Activated T-cell treated with anti-CD3 and anti-CD28 coated beads for 24 hours (primary cell): ENCODE measurements around the gene ALDOC.

Source experiments
- DNase-seq: peaks from one replicate; pipeline ENCODE4 v3.0.0-alpha.2; 2020; ENCODE audit warnings: low read depth

Gene ALDOC

GRCh38 chr17:28532050-28532960 lies 44.4 kb downstream of the ALDOC start:
- no peak for DNase-seq

GRCh38 chr17:28530926-28531325 lies 45.8 kb downstream of the ALDOC start:
- DNase-seq, result no peak

GRCh38 chr17:28530250-28530649 lies 46.4 kb downstream of the ALDOC start:
- no peak for DNase-seq

GRCh38 chr17:28529013-28529400 lies 47.7 kb downstream of the ALDOC start:
- no peak for DNase-seq

GRCh38 chr17:28528327-28529012 lies 48.2 kb downstream of the ALDOC start:
- DNase-seq, result no peak

- no peak for DNase-seq
These were observed 48.8 kb downstream of the ALDOC start for GRCh38 chr17:28527859-28528258.

- DNase-seq, result no peak
These were observed 49.5 kb downstream of the ALDOC start for GRCh38 chr17:28527181-28527681.

GRCh38 chr17:28526381-28526780 lies 50.3 kb downstream of the ALDOC start:
- DNase-seq, result no peak

- no peak for DNase-seq
These were observed 51.9 kb downstream of the ALDOC start for GRCh38 chr17:28524476-28525424.

GRCh38 chr17:28523876-28524275 lies 52.8 kb downstream of the ALDOC start:
- DNase-seq, result no peak

- no peak for DNase-seq
These were observed 53.5 kb downstream of the ALDOC start for GRCh38 chr17:28523186-28523585.
